ENCODE results near the gene RELT. TPM values are rescaled to one million over a fixed set of nuclear protein-coding genes. Genes with fewer than 3 reads are reported as not detected.

RELT gene
- total and polyA plus RNA-seq, 2 donors (not counting 1 experiment from before 2014, with no cell fraction given) = 0.33 to 0.70 TPM

DNA sequence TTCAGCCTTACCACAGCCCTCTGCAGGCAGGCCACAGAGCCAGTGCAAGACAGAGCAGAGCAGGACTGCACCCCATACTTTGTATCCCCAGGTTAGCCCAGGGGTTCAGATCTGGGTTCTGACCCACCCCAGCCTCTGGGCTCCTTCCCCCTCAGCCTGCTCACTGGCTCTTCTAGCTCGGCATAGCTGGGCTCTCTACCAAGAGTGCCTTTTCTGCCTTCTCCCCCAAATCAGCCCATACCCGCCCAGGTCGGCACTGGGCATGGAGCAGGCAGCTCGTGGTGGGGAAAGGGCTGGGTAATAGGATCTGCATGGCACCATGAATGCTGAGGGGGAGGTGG is 8.3 kb downstream of the RELT start:
- no peaks in the 10 kb centered on the region for H3K27me3 ChIP-seq (ENCODE audit: control insufficient read depth, insufficient read depth, low read length)
- no peaks in the 10 kb centered on the region for H3K36me3 ChIP-seq (ENCODE audit: control insufficient read depth, insufficient read depth, low read length)
- no peaks in the 10 kb centered on the region for H4K20me1 ChIP-seq (ENCODE audit: control insufficient read depth, extremely low read depth, insufficient read depth, low read length)
- H3K27ac ChIP-seq (ENCODE audit: insufficient read depth, low read length) = no peak overlapping the region
- H3K4me2 ChIP-seq (ENCODE audit: extremely low read depth, insufficient read depth, low read length) = no peak overlapping the region
- DNase-seq (ENCODE audit: low read depth in 2 of 2) = no peak
- no peak overlapping the region for H2AFZ ChIP-seq (ENCODE audit: low read length)
- H3K4me3 ChIP-seq (replicated peaks in 1 of 4; ENCODE audit: control extremely low read depth in 1 of 4, insufficient read depth in 1 of 4, low read depth in 3 of 4, low read length in 4 of 4) = no peak overlapping the region
- no peak for TF ChIP-seq EZH2 (IDR thresholded peaks at IDR 0.05; ENCODE audit: low read length, missing control alignments)
- TF ChIP-seq, protein P1, sequence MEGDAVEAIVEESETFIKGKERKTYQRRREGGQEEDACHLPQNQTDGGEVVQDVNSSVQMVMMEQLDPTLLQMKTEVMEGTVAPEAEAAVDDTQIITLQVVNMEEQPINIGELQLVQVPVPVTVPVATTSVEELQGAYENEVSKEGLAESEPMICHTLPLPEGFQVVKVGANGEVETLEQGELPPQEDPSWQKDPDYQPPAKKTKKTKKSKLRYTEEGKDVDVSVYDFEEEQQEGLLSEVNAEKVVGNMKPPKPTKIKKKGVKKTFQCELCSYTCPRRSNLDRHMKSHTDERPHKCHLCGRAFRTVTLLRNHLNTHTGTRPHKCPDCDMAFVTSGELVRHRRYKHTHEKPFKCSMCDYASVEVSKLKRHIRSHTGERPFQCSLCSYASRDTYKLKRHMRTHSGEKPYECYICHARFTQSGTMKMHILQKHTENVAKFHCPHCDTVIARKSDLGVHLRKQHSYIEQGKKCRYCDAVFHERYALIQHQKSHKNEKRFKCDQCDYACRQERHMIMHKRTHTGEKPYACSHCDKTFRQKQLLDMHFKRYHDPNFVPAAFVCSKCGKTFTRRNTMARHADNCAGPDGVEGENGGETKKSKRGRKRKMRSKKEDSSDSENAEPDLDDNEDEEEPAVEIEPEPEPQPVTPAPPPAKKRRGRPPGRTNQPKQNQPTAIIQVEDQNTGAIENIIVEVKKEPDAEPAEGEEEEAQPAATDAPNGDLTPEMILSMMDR (conservative IDR thresholded peaks at IDR 0.05 in 1 of 2, IDR thresholded peaks at IDR 0.05 in 1 of 2; ENCODE audit: low read depth in 1 of 2, low read length in 2 of 2) = no peak
- H3K79me2 ChIP-seq (ENCODE audit: control insufficient read depth, insufficient read depth, low read length) = peaks cover 3% of the 10 kb centered on the region
- no peaks in the 10 kb centered on the region for H3K9me3 ChIP-seq (ENCODE audit: control insufficient read depth, insufficient read depth, low read depth, low read length)
- no peak overlapping the region for H3K9ac ChIP-seq (ENCODE audit: insufficient read depth, low read length)
- no peaks in the 10 kb centered on the region for H3K4me1 ChIP-seq (ENCODE audit: control insufficient read depth, extremely low read depth, insufficient read depth, low read length)

DNA sequence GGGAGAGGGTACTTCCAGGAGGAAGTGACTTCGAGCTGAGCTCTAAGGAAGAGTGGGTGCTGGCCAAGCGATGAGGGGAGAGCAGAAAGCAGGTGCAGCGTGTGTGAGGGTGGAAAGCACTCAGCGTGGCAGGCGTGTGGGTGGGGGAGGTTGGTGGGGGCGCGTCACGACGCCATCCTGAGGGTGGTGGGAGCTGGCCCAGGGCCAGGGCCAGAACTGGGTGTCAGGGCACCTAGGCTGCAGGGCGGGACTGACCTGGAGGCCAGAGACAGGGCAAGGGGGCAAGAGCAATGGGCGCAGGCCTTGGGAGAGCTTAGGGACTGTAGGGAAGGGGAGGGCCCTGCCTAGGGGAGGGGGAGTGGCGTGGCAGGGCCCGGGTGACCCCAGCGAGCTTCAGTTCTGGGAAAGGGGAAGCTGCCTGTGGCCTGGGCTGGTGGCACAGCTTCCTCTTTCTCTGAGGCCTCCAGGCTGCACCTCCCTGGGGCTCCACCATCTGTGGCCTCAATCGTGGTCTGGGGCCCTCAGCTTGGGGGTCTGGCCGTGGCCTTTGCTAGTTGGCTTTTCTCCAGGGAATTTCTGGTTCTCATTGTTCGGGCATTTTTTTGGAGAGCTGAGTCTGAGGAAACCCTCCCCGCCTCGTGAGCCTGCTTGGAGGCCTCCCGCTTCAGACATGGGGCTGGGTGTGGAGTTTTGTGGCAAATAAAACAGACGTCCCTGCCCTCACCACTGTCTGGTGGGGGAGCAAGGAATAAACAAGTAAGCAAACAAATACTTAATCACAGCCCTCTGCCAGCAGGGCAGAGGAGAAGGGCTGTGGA is 8.9 kb downstream of the RELT start:
- Histone ChIP-seq H3K27ac (ENCODE audit: insufficient read depth, low read length) (no peak overlapping the region), H3K9me3 (ENCODE audit: control insufficient read depth, insufficient read depth, low read depth, low read length) (no peaks in the 10 kb centered on the region), H4K20me1 (ENCODE audit: control insufficient read depth, extremely low read depth, insufficient read depth, low read length) (no peaks in the 10 kb centered on the region), H3K9ac (ENCODE audit: insufficient read depth, low read length) (no peak overlapping the region), H3K27me3 (ENCODE audit: control insufficient read depth, insufficient read depth, low read length) (no peaks in the 10 kb centered on the region), H3K4me1 (ENCODE audit: control insufficient read depth, extremely low read depth, insufficient read depth, low read length) (no peaks in the 10 kb centered on the region), H3K4me2 (ENCODE audit: extremely low read depth, insufficient read depth, low read length) (no peak overlapping the region), H3K4me3 (replicated peaks in 1 of 4; ENCODE audit: control extremely low read depth in 1 of 4, insufficient read depth in 1 of 4, low read depth in 3 of 4, low read length in 4 of 4) (no peak overlapping the region), H3K79me2 (ENCODE audit: control insufficient read depth, insufficient read depth, low read length) (peaks cover 3% of the 10 kb centered on the region), H2AFZ (ENCODE audit: low read length) (no peak overlapping the region), H3K36me3 (ENCODE audit: control insufficient read depth, insufficient read depth, low read length) (no peaks in the 10 kb centered on the region)
- TF ChIP-seq, protein P1 (conservative IDR thresholded peaks at IDR 0.05 in 1 of 2, IDR thresholded peaks at IDR 0.05 in 1 of 2; ENCODE audit: low read depth in 1 of 2, low read length in 2 of 2) = no peak
- no peak for TF ChIP-seq EZH2 (IDR thresholded peaks at IDR 0.05; ENCODE audit: low read length, missing control alignments)
- no peak for DNase-seq (ENCODE audit: low read depth in 2 of 2)

DNA sequence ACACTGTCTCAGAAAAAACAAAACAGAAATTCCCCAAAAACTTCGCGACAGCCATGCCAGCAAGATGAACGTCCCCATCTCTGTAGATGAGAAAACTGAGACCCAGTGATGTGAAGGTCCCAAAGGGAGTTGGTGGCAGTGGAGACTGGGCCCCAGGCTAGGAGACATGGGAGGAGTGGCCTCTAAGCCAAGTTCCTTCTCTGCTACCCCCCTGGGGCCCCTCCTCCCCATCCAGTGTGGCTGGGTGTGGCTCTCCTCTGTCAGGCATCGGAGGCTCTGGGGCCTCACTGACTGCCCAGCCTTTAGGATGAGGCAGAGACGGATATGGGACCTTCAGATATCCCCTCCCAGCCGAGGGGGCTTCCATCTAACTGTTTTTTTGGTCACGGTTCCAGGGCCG is 9.8 kb downstream of the RELT start:
- DNase-seq (ENCODE audit: low read depth in 2 of 2) = no peak
- Histone ChIP-seq H3K4me2 (ENCODE audit: extremely low read depth, insufficient read depth, low read length) (no peak overlapping the region), H3K27ac (ENCODE audit: insufficient read depth, low read length) (no peak overlapping the region), H3K79me2 (ENCODE audit: control insufficient read depth, insufficient read depth, low read length) (peaks cover 3% of the 10 kb centered on the region), H3K4me3 (replicated peaks in 1 of 4; ENCODE audit: control extremely low read depth in 1 of 4, insufficient read depth in 1 of 4, low read depth in 3 of 4, low read length in 4 of 4) (no peak overlapping the region), H3K9ac (ENCODE audit: insufficient read depth, low read length) (no peak overlapping the region), H3K36me3 (ENCODE audit: control insufficient read depth, insufficient read depth, low read length) (no peaks in the 10 kb centered on the region), H3K9me3 (ENCODE audit: control insufficient read depth, insufficient read depth, low read depth, low read length) (no peaks in the 10 kb centered on the region), H3K4me1 (ENCODE audit: control insufficient read depth, extremely low read depth, insufficient read depth, low read length) (no peaks in the 10 kb centered on the region), H2AFZ (ENCODE audit: low read length) (no peak overlapping the region), H3K27me3 (ENCODE audit: control insufficient read depth, insufficient read depth, low read length) (no peaks in the 10 kb centered on the region), H4K20me1 (ENCODE audit: control insufficient read depth, extremely low read depth, insufficient read depth, low read length) (no peaks in the 10 kb centered on the region)
- TF ChIP-seq EZH2 (IDR thresholded peaks at IDR 0.05; ENCODE audit: low read length, missing control alignments) = no peak
- TF ChIP-seq, protein P1 (conservative IDR thresholded peaks at IDR 0.05 in 1 of 2, IDR thresholded peaks at IDR 0.05 in 1 of 2; ENCODE audit: low read depth in 1 of 2, low read length in 2 of 2) = no peak
